ENCODE results near the gene TAF11L3. TPM values are rescaled to one million over a fixed set of nuclear protein-coding genes. Genes with fewer than 3 reads are reported as not detected.
"Not testable (repeated sequence)": the region's sequence is repeated elsewhere in the genome, so short reads cannot be mapped to it uniquely, and the experiment has no call there.

TAF11L3 gene
- total RNA-seq, result not detected
- not detected for total RNA-seq (2013)
- total RNA-seq, result 0 reads per million in 29 experiments

DNA sequence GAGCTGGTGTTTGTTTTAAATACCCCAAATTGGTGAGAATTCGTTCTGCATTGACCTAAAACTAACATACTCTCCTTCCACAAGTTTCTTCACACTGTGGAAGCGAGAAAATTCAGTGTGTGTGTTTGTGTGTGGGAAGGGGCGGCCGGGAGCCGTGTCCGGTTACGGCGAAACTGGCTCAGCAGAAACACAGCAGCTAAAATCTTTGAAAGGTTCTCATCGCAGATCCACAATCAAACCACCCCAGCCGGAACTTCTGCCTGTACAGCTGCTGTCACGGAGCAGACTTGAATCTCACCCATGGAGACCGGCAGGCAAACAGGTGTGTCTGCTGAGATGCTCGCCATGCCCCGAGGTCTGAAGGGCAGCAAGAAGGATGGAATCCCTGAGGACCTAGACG lies at the start of gene TAF11L3:
TAF11L3 (plus strand) TSS at position 301 of the 400 bp plus-strand sequence.
- ATAC-seq (replicated peaks in 1 of 4); H3K27me3 Mint-ChIP-seq; H3K4me1 Mint-ChIP-seq; POLR2A ChIA-PET; H3K4me1 ChIP-seq (ENCODE audit: control insufficient read depth in 1 of 2, extremely low read depth in 1 of 2, insufficient read depth in 2 of 2, low read length in 2 of 2); CTCF ChIA-PET; DNase-seq; H3K9me3 Mint-ChIP-seq; H3K27ac Mint-ChIP-seq; H3K36me3 ChIP-seq (ENCODE audit: control insufficient read depth in 2 of 2, extremely low read depth in 1 of 2, insufficient read depth in 1 of 2, low read length in 1 of 2); H3K27ac ChIP-seq (ENCODE audit: low read length); H3K36me3 Mint-ChIP-seq; H3K9me3 ChIP-seq; H3K27me3 ChIP-seq (replicated peaks in 1 of 2; ENCODE audit: control insufficient read depth in 2 of 2, extremely low read depth in 1 of 2, insufficient read depth in 2 of 2, low read length in 1 of 2); H3K4me3 Mint-ChIP-seq; H3K4me3 ChIP-seq (ENCODE audit: control insufficient read depth in 1 of 2, extremely low read depth in 1 of 2, low read length in 1 of 2): not testable (repeated sequence)
- WGBS (ENCODE audit: insufficient coverage), result no CpG with 5 or more reads among the region's 15 CpGs

DNA sequence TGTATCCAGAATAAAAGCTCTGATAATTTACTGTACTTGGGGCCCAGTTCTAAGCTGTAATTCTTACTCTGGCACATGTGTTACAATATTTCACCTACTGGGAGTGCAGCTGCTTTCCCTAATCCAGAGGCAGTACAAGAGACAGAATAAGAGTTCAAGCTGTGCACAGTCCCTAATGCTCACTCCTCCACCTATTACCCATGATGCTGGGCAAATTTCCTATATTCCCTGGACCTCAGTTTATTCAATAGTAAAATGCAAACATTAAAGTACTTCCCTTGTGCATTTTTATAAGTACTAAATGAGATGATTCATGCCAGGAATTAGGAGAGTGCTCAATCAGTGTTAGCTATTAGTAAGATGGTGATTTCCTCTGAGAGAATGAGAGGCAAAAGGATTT lies 48.1 kb upstream of the TAF11L3 start:
- Mint-ChIP-seq H3K27ac (no peak overlapping the region), H3K36me3 (no peaks in the 10 kb centered on the region), H3K4me3 (no peak overlapping the region), H3K27me3 (no peaks in the 10 kb centered on the region), H3K9me3 (peaks cover 10 to 12% (median 12%) of the 10 kb centered on the region in 3 donors), H3K4me1 (no peaks in the 10 kb centered on the region)
- Histone ChIP-seq H3K4me1 (ENCODE audit: control insufficient read depth in 1 of 2, extremely low read depth in 1 of 2, insufficient read depth in 2 of 2, low read length in 2 of 2) (no peaks in the 10 kb centered on the region), H3K27me3 (replicated peaks in 1 of 2; ENCODE audit: control insufficient read depth in 2 of 2, extremely low read depth in 1 of 2, insufficient read depth in 2 of 2, low read length in 1 of 2) (no peaks in the 10 kb centered on the region), H3K27ac (ENCODE audit: low read length) (no peak overlapping the region), H3K4me3 (ENCODE audit: control insufficient read depth in 1 of 2, extremely low read depth in 1 of 2, low read length in 1 of 2) (no peak overlapping the region), H3K36me3 (ENCODE audit: control insufficient read depth in 2 of 2, extremely low read depth in 1 of 2, insufficient read depth in 1 of 2, low read length in 1 of 2) (no peaks in the 10 kb centered on the region), H3K9me3 (no peaks in the 10 kb centered on the region)
- ChIA-PET POLR2A (no interaction called here), CTCF (interaction anchor here in 1 of 2 donors (0.5 kb wide), 1 partner anchor 488 kb away, joined by 4 read pairs; no protein-coding TSS in a partner anchor)
- DNase-seq (no peak), ATAC-seq (replicated peaks in 1 of 4) (no peak)

DNA sequence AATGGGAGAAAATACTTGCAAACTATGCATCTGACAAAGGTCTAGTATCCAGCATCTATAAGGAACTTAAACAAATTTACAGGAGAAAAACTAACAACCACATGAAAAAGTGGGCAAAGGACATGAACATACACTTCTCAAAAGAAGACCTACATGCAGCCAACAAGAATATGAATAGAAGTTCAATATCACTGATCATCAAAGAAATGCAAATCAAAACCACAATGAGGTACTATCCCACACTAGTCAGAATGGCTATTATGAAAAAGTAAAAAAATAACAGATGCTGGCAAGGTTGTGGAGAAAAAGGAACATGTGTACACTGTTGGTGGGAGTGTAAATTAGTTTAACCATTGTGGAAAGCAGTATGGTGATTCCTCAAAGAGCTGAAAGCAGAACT lies 43.1 kb upstream of the TAF11L3 start:
- H3K4me1 Mint-ChIP-seq; H3K36me3 Mint-ChIP-seq; POLR2A ChIA-PET; H3K27ac ChIP-seq (ENCODE audit: low read length); H3K27ac Mint-ChIP-seq; H3K9me3 ChIP-seq; H3K27me3 ChIP-seq (replicated peaks in 1 of 2; ENCODE audit: control insufficient read depth in 2 of 2, extremely low read depth in 1 of 2, insufficient read depth in 2 of 2, low read length in 1 of 2); DNase-seq; CTCF ChIA-PET; H3K4me3 ChIP-seq (ENCODE audit: control insufficient read depth in 1 of 2, extremely low read depth in 1 of 2, low read length in 1 of 2); H3K4me1 ChIP-seq (ENCODE audit: control insufficient read depth in 1 of 2, extremely low read depth in 1 of 2, insufficient read depth in 2 of 2, low read length in 2 of 2); H3K36me3 ChIP-seq (ENCODE audit: control insufficient read depth in 2 of 2, extremely low read depth in 1 of 2, insufficient read depth in 1 of 2, low read length in 1 of 2); ATAC-seq (replicated peaks in 1 of 4); H3K27me3 Mint-ChIP-seq; H3K4me3 Mint-ChIP-seq: not testable (repeated sequence)
- H3K9me3 Mint-ChIP-seq, result peaks cover 2 to 12% (median 9%) of the 10 kb centered on the region in 3 donors

DNA sequence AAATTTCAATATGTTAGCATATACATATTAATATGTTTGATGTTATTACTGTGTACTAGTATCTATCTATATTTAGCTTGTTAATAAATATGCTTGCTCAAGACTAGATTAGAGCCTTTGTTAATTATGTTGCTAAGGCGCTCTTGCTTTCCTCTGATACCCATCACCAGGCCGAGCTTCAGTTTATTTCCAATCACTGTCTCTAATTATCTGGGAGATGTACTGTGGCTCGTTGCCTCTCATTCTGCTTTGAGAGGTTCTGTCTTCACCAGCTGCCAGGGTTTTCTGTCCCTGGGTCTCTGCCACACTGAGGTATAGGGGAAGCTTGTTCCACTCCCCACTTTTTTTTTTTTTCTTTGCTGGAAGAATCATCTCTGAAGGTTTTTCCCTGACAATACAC lies 41.1 kb upstream of the TAF11L3 start:
- CTCF ChIA-PET, result interaction anchor here in 1 of 2 donors (0.6 kb wide), 2 partner anchors 39 to 249 kb away, joined by 3 to 6 read pairs; no protein-coding TSS in a partner anchor
- no peak overlapping the region for H3K27ac Mint-ChIP-seq

DNA sequence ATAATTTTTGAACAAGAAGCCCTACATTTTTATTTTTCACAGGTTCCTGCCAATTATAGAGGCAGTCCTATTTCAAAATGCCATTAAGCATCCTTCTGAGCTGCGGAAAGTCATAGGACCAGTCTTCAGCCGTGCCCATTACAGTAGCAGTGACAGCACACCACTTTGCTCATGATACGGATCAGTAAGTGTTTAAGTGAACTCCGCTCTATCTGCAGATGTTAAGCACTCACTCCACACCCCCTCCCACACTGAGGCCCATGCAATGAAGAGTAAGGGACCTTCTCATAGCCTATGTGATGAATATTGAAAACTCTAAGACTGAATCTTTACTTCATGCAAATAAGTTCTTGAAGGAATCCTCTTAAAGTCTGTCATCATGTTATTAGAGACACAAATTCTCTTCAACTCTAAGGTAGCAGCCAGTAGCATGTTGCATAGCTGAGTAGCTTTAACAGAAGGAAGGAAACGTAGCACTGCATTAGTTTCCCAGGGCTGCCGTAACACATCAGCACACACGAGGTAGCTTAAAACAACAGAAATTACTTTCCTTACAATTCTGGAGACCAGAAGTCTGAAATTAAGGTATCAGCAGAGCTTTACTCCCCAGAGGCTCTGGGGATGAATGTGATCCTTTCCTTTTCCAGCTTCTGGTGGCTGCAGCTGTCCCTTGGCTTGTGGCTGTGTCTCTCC lies 40.4 kb upstream of the TAF11L3 start:
- ChIA-PET CTCF (no interaction called here), POLR2A (no interaction called here)
- H3K27ac ChIP-seq (ENCODE audit: low read length), result no peak overlapping the region
- peaks cover 0 to 7% (median 3%) of the 10 kb centered on the region in 3 donors for H3K9me3 Mint-ChIP-seq
- no peak for DNase-seq
- no peak overlapping the region for H3K27ac Mint-ChIP-seq
- no peaks in the 10 kb centered on the region for H3K27me3 ChIP-seq (replicated peaks in 1 of 2; ENCODE audit: control insufficient read depth in 2 of 2, extremely low read depth in 1 of 2, insufficient read depth in 2 of 2, low read length in 1 of 2)
- H3K36me3 Mint-ChIP-seq, result no peaks in the 10 kb centered on the region
- H3K4me3 ChIP-seq (ENCODE audit: control insufficient read depth in 1 of 2, extremely low read depth in 1 of 2, low read length in 1 of 2), result no peak overlapping the region
- no peaks in the 10 kb centered on the region for H3K36me3 ChIP-seq (ENCODE audit: control insufficient read depth in 2 of 2, extremely low read depth in 1 of 2, insufficient read depth in 1 of 2, low read length in 1 of 2)
- H3K9me3 ChIP-seq, result no peaks in the 10 kb centered on the region
- no peaks in the 10 kb centered on the region for H3K4me1 ChIP-seq (ENCODE audit: control insufficient read depth in 1 of 2, extremely low read depth in 1 of 2, insufficient read depth in 2 of 2, low read length in 2 of 2)
- ATAC-seq (replicated peaks in 1 of 4), result no peak
- H3K4me3 Mint-ChIP-seq, result no peak overlapping the region
- H3K27me3 Mint-ChIP-seq, result no peaks in the 10 kb centered on the region
- no peaks in the 10 kb centered on the region for H3K4me1 Mint-ChIP-seq
- WGBS (ENCODE audit: insufficient coverage), result 88% methylated on average over 2 of the region's 7 CpGs

More for the DNA sequence above, 41.1 kb upstream of the TAF11L3 start:
- peaks cover 0 to 9% (median 6%) of the 10 kb centered on the region in 3 donors for H3K9me3 Mint-ChIP-seq
- Histone ChIP-seq H3K27me3 (replicated peaks in 1 of 2; ENCODE audit: control insufficient read depth in 2 of 2, extremely low read depth in 1 of 2, insufficient read depth in 2 of 2, low read length in 1 of 2) (no peaks in the 10 kb centered on the region), H3K4me1 (ENCODE audit: control insufficient read depth in 1 of 2, extremely low read depth in 1 of 2, insufficient read depth in 2 of 2, low read length in 2 of 2) (no peaks in the 10 kb centered on the region), H3K27ac (ENCODE audit: low read length) (no peak overlapping the region), H3K4me3 (ENCODE audit: control insufficient read depth in 1 of 2, extremely low read depth in 1 of 2, low read length in 1 of 2) (no peak overlapping the region), H3K36me3 (ENCODE audit: control insufficient read depth in 2 of 2, extremely low read depth in 1 of 2, insufficient read depth in 1 of 2, low read length in 1 of 2) (no peaks in the 10 kb centered on the region), H3K9me3 (no peaks in the 10 kb centered on the region)
- POLR2A ChIA-PET, result no interaction called here
- DNase-seq, result no peak
- no peak overlapping the region for H3K4me3 Mint-ChIP-seq
- WGBS (ENCODE audit: insufficient coverage), result no CpG with 5 or more reads among the region's 3 CpGs
- no peak for ATAC-seq (replicated peaks in 1 of 4)
- no peaks in the 10 kb centered on the region for H3K36me3 Mint-ChIP-seq
- no peaks in the 10 kb centered on the region for H3K27me3 Mint-ChIP-seq
- no peaks in the 10 kb centered on the region for H3K4me1 Mint-ChIP-seq

DNA sequence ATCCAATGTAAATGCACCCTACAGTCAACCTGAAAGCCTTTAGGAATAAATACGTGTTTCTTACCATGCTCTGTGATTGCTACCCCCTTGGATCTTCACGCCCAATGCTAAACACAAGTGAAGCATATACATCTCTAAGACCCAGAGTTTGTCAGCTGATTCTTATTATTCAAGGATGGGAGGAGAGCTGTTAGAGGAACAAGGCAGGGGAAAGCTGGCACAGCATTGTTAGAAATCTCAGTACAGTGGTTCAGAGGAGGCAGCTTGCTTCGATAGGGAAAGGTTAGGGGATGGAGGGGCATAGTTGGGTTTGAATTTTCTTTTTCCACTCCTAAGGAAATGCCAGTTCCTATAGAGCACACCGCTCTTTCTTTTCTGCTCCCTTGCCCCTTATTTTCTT lies 36.8 kb upstream of the TAF11L3 start:
- ATAC-seq (replicated peaks in 1 of 4), result no peak
- no peaks in the 10 kb centered on the region for H3K27me3 Mint-ChIP-seq
- no peak overlapping the region for H3K27ac ChIP-seq (ENCODE audit: low read length)

More for the DNA sequence above, 36.8 kb upstream of the TAF11L3 start:
- ChIA-PET POLR2A (no interaction called here), CTCF (no interaction called here)
- no peaks in the 10 kb centered on the region for H3K4me1 ChIP-seq (ENCODE audit: control insufficient read depth in 1 of 2, extremely low read depth in 1 of 2, insufficient read depth in 2 of 2, low read length in 2 of 2)
- peaks cover 0 to 3% (median 0%) of the 10 kb centered on the region in 3 donors for H3K9me3 Mint-ChIP-seq
- WGBS (ENCODE audit: insufficient coverage), result no CpG with 5 or more reads among the region's 4 CpGs
- no peak for DNase-seq
- H3K9me3 ChIP-seq, result no peaks in the 10 kb centered on the region
- H3K36me3 ChIP-seq (ENCODE audit: control insufficient read depth in 2 of 2, extremely low read depth in 1 of 2, insufficient read depth in 1 of 2, low read length in 1 of 2), result no peaks in the 10 kb centered on the region
- H3K4me3 Mint-ChIP-seq, result no peak overlapping the region
- H3K27ac Mint-ChIP-seq, result no peak overlapping the region
- H3K4me3 ChIP-seq (ENCODE audit: control insufficient read depth in 1 of 2, extremely low read depth in 1 of 2, low read length in 1 of 2), result no peak overlapping the region
- H3K27me3 ChIP-seq (replicated peaks in 1 of 2; ENCODE audit: control insufficient read depth in 2 of 2, extremely low read depth in 1 of 2, insufficient read depth in 2 of 2, low read length in 1 of 2), result no peaks in the 10 kb centered on the region
- no peaks in the 10 kb centered on the region for H3K4me1 Mint-ChIP-seq
- no peaks in the 10 kb centered on the region for H3K36me3 Mint-ChIP-seq
